Astrocyte of the spinal cord (primary cell): Measurements from ENCODE around the gene PROM1.
A peak's percentile ranks its signal among the peaks of the same experiment; 100 is the strongest.

ENCODE experiments used
- DNase-seq: peaks from one replicate; pipeline ENCODE4 v3.0.0; 2011; ENCODE audit warnings: low read depth, low spot score
- H3K4me3 ChIP-seq: 2 replicates; pipeline ENCODE4 v1.5.1; 2011; ENCODE audit warnings: low read depth, mild to moderate bottlenecking, low read length, moderate library complexity
- CTCF ChIP-seq: IDR thresholded peaks from 2 replicates; pipeline ENCODE4 v1.5.1; 2012; ENCODE audit warnings: low read depth, mild to moderate bottlenecking, low read length, inconsistent platforms
- in situ Hi-C: cut with HindIII; loops from 2 replicates; pipeline ENCODE4 v1.10.0; 2017; ENCODE audit warnings: low sequenced_read_pairs

The PROM1 gene

GRCh38 chr4:16082426-16083240 is 1.2 kb downstream of the PROM1 start:
- DNase-seq = no peak
- no peak for TF ChIP-seq CTCF
- in situ Hi-C loops = no loop called here
- peak overlapping the region; percentile 20 for H3K4me3 ChIP-seq

GRCh38 chr4:16082041-16082425 is 1.8 kb downstream of the PROM1 start:
- in situ Hi-C loops = no loop called here
- DNase-seq = no peak
- peak overlapping the region; percentile 20 for H3K4me3 ChIP-seq
- TF ChIP-seq CTCF = no peak

GRCh38 chr4:16079046-16079445 is 4.8 kb downstream of the PROM1 start:
- TF ChIP-seq CTCF = no peak
- DNase-seq = no peak
- no peak overlapping the region for H3K4me3 ChIP-seq
- in situ Hi-C loops = no loop called here

GRCh38 chr4:16078195-16078760 is 5.5 kb downstream of the PROM1 start:
- TF ChIP-seq CTCF = no peak
- in situ Hi-C loops = no loop called here
- DNase-seq = no peak
- H3K4me3 ChIP-seq = no peak overlapping the region

GRCh38 chr4:16077786-16078185 is 6.0 kb downstream of the PROM1 start:
- no peak overlapping the region for H3K4me3 ChIP-seq
- TF ChIP-seq CTCF = no peak
- in situ Hi-C loops = no loop called here
- no peak for DNase-seq

GRCh38 chr4:16075975-16076757 is 7.7 kb downstream of the PROM1 start:
- no peak for TF ChIP-seq CTCF
- no peak for DNase-seq
- in situ Hi-C loops = no loop called here
- H3K4me3 ChIP-seq = no peak overlapping the region
